Neuronal stem cell (in vitro differentiated cells): ENCODE data around the gene CSNK1A1L.

Experiments
- DNase-seq: peaks from one replicate; pipeline ENCODE4 v3.0.0-alpha.2; 2013; ENCODE audit warnings: low spot score
- H2AFZ ChIP-seq: one replicate; pipeline ENCODE4 v1.6.1; 2013; ENCODE audit warnings: mild to moderate bottlenecking, low read length, inconsistent platforms
- H2AK5ac ChIP-seq: 2 replicates; pipeline ENCODE4 v1.6.1; 2013; ENCODE audit warnings: low read depth, mild to moderate bottlenecking, inconsistent platforms, low read length, moderate library complexity, mixed read lengths
- H2BK120ac ChIP-seq: 2 replicates; pipeline ENCODE4 v1.6.1; 2013; ENCODE audit warnings: low read depth, mild to moderate bottlenecking, inconsistent platforms, low read length, moderate library complexity, mixed read lengths
- H2BK12ac ChIP-seq: one replicate; pipeline ENCODE4 v1.6.1; 2013; ENCODE audit warnings: low read length, inconsistent platforms
- H2BK15ac ChIP-seq: 2 replicates; pipeline ENCODE4 v1.6.1; 2013; ENCODE audit warnings: mild to moderate bottlenecking, low read length, inconsistent platforms, mixed read lengths
- H2BK5ac ChIP-seq: one replicate; pipeline ENCODE4 v1.6.1; 2013; ENCODE audit warnings: inconsistent platforms, mild to moderate bottlenecking, low read length, moderate library complexity
- H3K14ac ChIP-seq: one replicate; pipeline ENCODE4 v1.6.1; 2013; ENCODE audit warnings: low read length, inconsistent platforms
- H3K18ac ChIP-seq: 2 replicates; pipeline ENCODE4 v1.6.1; 2013; ENCODE audit warnings: low read length, inconsistent platforms
- H3K23ac ChIP-seq: 2 replicates; pipeline ENCODE4 v1.6.1; 2013; ENCODE audit warnings: low read depth, mild to moderate bottlenecking, mixed read lengths, low read length, inconsistent platforms; ENCODE audit not compliant: poor library complexity
- H3K27ac ChIP-seq: replicated peaks from 3 replicates; pipeline ENCODE4 v1.5.1; 2013; ENCODE audit warnings: low read length, inconsistent platforms
- H3K27me3 ChIP-seq, 3 experiments: 2 replicates each; pipeline ENCODE4 v1.6.1; 2013; ENCODE audit warnings: low read length in 3 of 3, mild to moderate bottlenecking in 2 of 3, inconsistent platforms in 1 of 3, low read depth in 1 of 3, mixed read lengths in 1 of 3, moderate library complexity in 1 of 3; ENCODE audit not compliant: control insufficient read depth in 3 of 3, insufficient read depth in 3 of 3
- H3K36me3 ChIP-seq, 2 donors: replicated peaks in 1 of 2; 2 replicates each; pipeline ENCODE4 v1.6.1; 2013; ENCODE audit warnings: low read length in 2 of 2; ENCODE audit not compliant: control insufficient read depth in 2 of 2, insufficient read depth in 2 of 2
- H3K4ac ChIP-seq: 2 replicates; pipeline ENCODE4 v1.6.1; 2013; ENCODE audit warnings: inconsistent platforms, mild to moderate bottlenecking, low read length, moderate library complexity
- H3K4me1 ChIP-seq, 2 donors: 1 replicate in 1 of 2; 2 replicates in 1 of 2; pipeline ENCODE4 v1.6.1; 2013; ENCODE audit warnings: low read length in 2 of 2, low read depth in 1 of 2; ENCODE audit not compliant: control insufficient read depth in 2 of 2, insufficient read depth in 1 of 2
- H3K4me2 ChIP-seq: one replicate; pipeline ENCODE4 v1.6.1; 2013; ENCODE audit warnings: mild to moderate bottlenecking, low read length, inconsistent platforms; ENCODE audit not compliant: insufficient read depth, poor library complexity, severe bottlenecking
- H3K4me3 ChIP-seq, 2 donors: 2 replicates each; pipeline ENCODE4 v1.5.1; 2013; ENCODE audit warnings: low read length in 2 of 2, mild to moderate bottlenecking in 2 of 2, inconsistent platforms in 1 of 2, moderate library complexity in 1 of 2
- H3K79me1 ChIP-seq: one replicate; pipeline ENCODE4 v1.6.1; 2013; ENCODE audit warnings: low read depth, mild to moderate bottlenecking, inconsistent platforms, low read length, moderate library complexity
- H3K9ac ChIP-seq: one replicate; pipeline ENCODE4 v1.6.1; 2013; ENCODE audit warnings: mild to moderate bottlenecking, low read depth, low read length, inconsistent platforms; ENCODE audit not compliant: poor library complexity
- H3K9me3 ChIP-seq, 2 donors: replicated peaks in 1 of 2; 2 replicates each; pipeline versions ENCODE3 to v1.6.1; 2013; ENCODE audit warnings: low read length in 2 of 2, mild to moderate bottlenecking in 2 of 2, inconsistent platforms in 1 of 2, low read depth in 1 of 2, mixed read lengths in 1 of 2, moderate library complexity in 1 of 2; ENCODE audit not compliant: control insufficient read depth in 2 of 2, insufficient read depth in 1 of 2
- H4K8ac ChIP-seq: one replicate; pipeline ENCODE4 v1.6.1; 2013; ENCODE audit warnings: low read depth, mild to moderate bottlenecking, inconsistent platforms, low read length, moderate library complexity
- H4K91ac ChIP-seq: one replicate; pipeline ENCODE4 v1.6.1; 2013; ENCODE audit warnings: low read length, low read depth, mild to moderate bottlenecking, inconsistent platforms; ENCODE audit not compliant: poor library complexity
- WGBS, 2 donors: extraction: QIAGEN DNeasy Blood & Tissue Kit; methylation state at CpG; one replicate each; pipeline ENCODE4 v1.1.7; 2013; ENCODE audit warnings: missing lambda C conversion rate in 2 of 2, mixed read lengths in 1 of 2; ENCODE audit not compliant: insufficient read length in 2 of 2, insufficient replicate concordance in 1 of 2; ENCODE audit errors: extremely low coverage in 2 of 2; 5-methylcytosine and 5-hydroxymethylcytosine counted together

CSNK1A1L gene

GRCh38 chr13:37143911-37144310 is 38.4 kb upstream of the CSNK1A1L start:
- no peak overlapping the region for H3K4me3 ChIP-seq
- H2BK12ac ChIP-seq, result no peak overlapping the region
- no peaks in the 10 kb centered on the region for H3K9me3 ChIP-seq
- H2BK5ac ChIP-seq, result no peak overlapping the region
- no peak overlapping the region for H2BK15ac ChIP-seq
- no peaks in the 10 kb centered on the region for H3K27me3 ChIP-seq
- H3K23ac ChIP-seq, result no peak overlapping the region
- no peak overlapping the region for H4K8ac ChIP-seq
- WGBS, 2 donors, result no CpG with 5 or more reads among the region's 1 CpG
- no peak overlapping the region for H3K9ac ChIP-seq
- H3K4me1 ChIP-seq, result no peaks in the 10 kb centered on the region
- no peak for DNase-seq
- no peak overlapping the region for H2AFZ ChIP-seq
- no peak overlapping the region for H3K14ac ChIP-seq
- no peak overlapping the region for H2BK120ac ChIP-seq
- no peak overlapping the region for H3K4ac ChIP-seq
- H3K36me3 ChIP-seq, result no peaks in the 10 kb centered on the region
- no peak overlapping the region for H3K27ac ChIP-seq
- H2AK5ac ChIP-seq, result no peak overlapping the region
- H3K79me1 ChIP-seq, result no peaks in the 10 kb centered on the region
- no peak overlapping the region for H3K4me2 ChIP-seq
- H3K18ac ChIP-seq, result no peak overlapping the region
- no peak overlapping the region for H4K91ac ChIP-seq

- Histone ChIP-seq H3K9me3 (no peaks in the 10 kb centered on the region), H4K91ac (no peak overlapping the region), H3K27ac (no peak overlapping the region), H3K4me1 (no peaks in the 10 kb centered on the region), H2BK120ac (no peak overlapping the region), H3K9ac (no peak overlapping the region), H3K14ac (no peak overlapping the region), H2AFZ (no peak overlapping the region), H4K8ac (no peak overlapping the region), H2AK5ac (no peak overlapping the region), H3K4me3 (no peak overlapping the region), H3K18ac (no peak overlapping the region), H2BK15ac (no peak overlapping the region), H3K36me3 (no peaks in the 10 kb centered on the region), H2BK5ac (no peak overlapping the region), H3K79me1 (no peaks in the 10 kb centered on the region), H3K23ac (no peak overlapping the region), H3K4me2 (no peak overlapping the region), H3K4ac (no peak overlapping the region), H2BK12ac (no peak overlapping the region), H3K27me3 (no peaks in the 10 kb centered on the region)
- no CpG with 5 or more reads among the region's 1 CpG for WGBS, 2 donors
- no peak for DNase-seq
Observed at GRCh38 chr13:37142877-37143276, 37.4 kb upstream of the CSNK1A1L start.

GRCh38 chr13:37141011-37141410 is 35.5 kb upstream of the CSNK1A1L start:
- H3K27ac ChIP-seq, result no peak overlapping the region
- H3K4me2 ChIP-seq, result no peak overlapping the region
- H4K91ac ChIP-seq, result no peak overlapping the region
- H3K9me3 ChIP-seq, result no peaks in the 10 kb centered on the region
- H3K36me3 ChIP-seq, result no peaks in the 10 kb centered on the region
- no peak overlapping the region for H2BK5ac ChIP-seq
- no CpG with 5 or more reads among the region's 1 CpG for WGBS, 2 donors
- H4K8ac ChIP-seq, result no peak overlapping the region
- H3K9ac ChIP-seq, result no peak overlapping the region
- H3K79me1 ChIP-seq, result no peaks in the 10 kb centered on the region
- H3K18ac ChIP-seq, result no peak overlapping the region
- no peak overlapping the region for H3K14ac ChIP-seq
- H3K4me1 ChIP-seq, result no peaks in the 10 kb centered on the region
- no peak overlapping the region for H2AK5ac ChIP-seq
- no peak overlapping the region for H2AFZ ChIP-seq
- no peak for DNase-seq
- H3K27me3 ChIP-seq, result no peaks in the 10 kb centered on the region
- no peak overlapping the region for H3K4ac ChIP-seq
- no peak overlapping the region for H3K23ac ChIP-seq
- no peak overlapping the region for H2BK120ac ChIP-seq
- no peak overlapping the region for H2BK15ac ChIP-seq
- H3K4me3 ChIP-seq, result no peak overlapping the region
- H2BK12ac ChIP-seq, result no peak overlapping the region

- Histone ChIP-seq H4K91ac (no peak overlapping the region), H3K27me3 (no peaks in the 10 kb centered on the region), H3K4me1 (peaks cover 0 to 2% of the 10 kb centered on the region in 2 donors), H2BK120ac (no peak overlapping the region), H2BK5ac (no peak overlapping the region), H3K79me1 (no peaks in the 10 kb centered on the region), H4K8ac (no peak overlapping the region), H3K9me3 (no peaks in the 10 kb centered on the region), H3K23ac (no peak overlapping the region), H3K4ac (no peak overlapping the region), H3K36me3 (no peaks in the 10 kb centered on the region), H3K18ac (no peak overlapping the region), H3K27ac (no peak overlapping the region), H3K14ac (no peak overlapping the region), H2AK5ac (no peak overlapping the region), H3K9ac (no peak overlapping the region), H2BK12ac (no peak overlapping the region), H2AFZ (no peak overlapping the region), H3K4me2 (no peak overlapping the region), H3K4me3 (no peak overlapping the region), H2BK15ac (no peak overlapping the region)
- WGBS, 2 donors, result no CpG with 5 or more reads among the region's 1 CpG
- no peak for DNase-seq
Observed at GRCh38 chr13:37139356-37139755, 33.9 kb upstream of the CSNK1A1L start.
